HEK293 (cell line): Measurements from ENCODE around the gene CCL24.
"Not testable (repeated sequence)": the region's sequence is repeated elsewhere in the genome, so short reads cannot be mapped to it uniquely, and the experiment has no call there.

Experiments
- CTCF ChIA-PET: fragments of 350-600 bp; formaldehyde crosslinking; extraction: SDS; loops from one replicate; lab custom pipeline; 2021; ENCODE audit warnings: antibody characterized with exemption; lab: Yijun Ruan, JAX
- POLR2A ChIA-PET: fragments of 300-600 bp; formaldehyde crosslinking; extraction: SDS; loops from one replicate; lab custom pipeline; 2020; ENCODE audit warnings: antibody characterized with exemption, inconsistent platforms; lab: Yijun Ruan, JAX
- H3K27ac ChIP-seq: fragments of 200-500 bp; sonication (Bioruptor generic); 2 replicates; pipeline ENCODE4 v1.5.1; 2014; ENCODE audit warnings: low read depth, low read length, control low read depth, inconsistent platforms; ENCODE audit errors: extremely low read depth
- H3K36me3 ChIP-seq, 2 experiments: fragments of 200-500 bp in 1 of 2; sonication (Bioruptor generic) in 1 of 2; 1 replicate in 1 of 2; 2 replicates in 1 of 2; pipeline ENCODE4 v1.5.1; 2014 to 2017; ENCODE audit warnings: inconsistent platforms in 2 of 2, low read length in 2 of 2; ENCODE audit not compliant: control insufficient read depth in 2 of 2, insufficient read depth in 1 of 2
- H3K4me1 ChIP-seq: fragments of 200-500 bp; sonication (Bioruptor generic); 2 replicates; pipeline ENCODE4 v1.5.1; 2014; ENCODE audit warnings: mild to moderate bottlenecking, low read length, inconsistent platforms; ENCODE audit not compliant: control insufficient read depth, insufficient read depth
- H3K4me3 ChIP-seq: 2 replicates; pipeline ENCODE4 v1.5.1; 2011; ENCODE audit warnings: low read depth, mild to moderate bottlenecking, control low read depth, low read length, moderate library complexity
- H3K9me3 ChIP-seq: fragments of 200-500 bp; sonication (Bioruptor generic); 2 replicates; pipeline ENCODE4 v1.5.1; 2014; ENCODE audit warnings: low read depth, low read length, inconsistent platforms; ENCODE audit not compliant: control insufficient read depth, insufficient read depth
- GLIS1 ChIP-seq: fragments of 450-650 bp; formaldehyde crosslinking; IDR thresholded peaks from 2 replicates; pipeline ENCODE4 v1.5.1; 2016; ENCODE audit warnings: missing biosample characterization, missing genetic modification characterization
- GLIS2 ChIP-seq: fragments of 450-650 bp; formaldehyde crosslinking; IDR thresholded peaks from 2 replicates; pipeline ENCODE4 v1.5.1; 2016; ENCODE audit warnings: missing biosample characterization, missing genetic modification characterization
- HIC1 ChIP-seq: fragments of 450-650 bp; formaldehyde crosslinking; IDR thresholded peaks from 2 replicates; pipeline ENCODE4 v1.5.1; 2016; ENCODE audit warnings: missing biosample characterization, missing genetic modification characterization
- KLF1 ChIP-seq: fragments of 450-650 bp; formaldehyde crosslinking; IDR thresholded peaks from 2 replicates; pipeline ENCODE4 v1.5.1; 2016; ENCODE audit warnings: missing biosample characterization, missing genetic modification characterization
- KLF10 ChIP-seq: fragments of 450-650 bp; IDR thresholded peaks from 2 replicates; pipeline ENCODE4 v1.5.1; 2018; ENCODE audit warnings: missing biosample characterization, mild to moderate bottlenecking, missing genetic modification characterization
- MYNN ChIP-seq: fragments of 450-650 bp; formaldehyde crosslinking; IDR thresholded peaks from 2 replicates; pipeline ENCODE4 v1.5.1; 2016; ENCODE audit warnings: missing biosample characterization, missing genetic modification characterization, borderline replicate concordance
- OSR2 ChIP-seq: fragments of 450-650 bp; formaldehyde crosslinking; IDR thresholded peaks from 2 replicates; pipeline ENCODE4 v1.5.1; 2016; ENCODE audit warnings: missing biosample characterization, missing genetic modification characterization
- SCRT2 ChIP-seq: fragments of 450-650 bp; formaldehyde crosslinking; IDR thresholded peaks from 2 replicates; pipeline ENCODE4 v1.5.1; 2016; ENCODE audit warnings: missing biosample characterization, missing genetic modification characterization
- SP2 ChIP-seq: fragments of 450-650 bp; formaldehyde crosslinking; IDR thresholded peaks from 2 replicates; pipeline ENCODE4 v1.5.1; 2016; ENCODE audit warnings: missing biosample characterization, missing genetic modification characterization
- ZBTB17 ChIP-seq: fragments of 450-650 bp; formaldehyde crosslinking; IDR thresholded peaks from 2 replicates; pipeline ENCODE4 v1.5.1; 2016; ENCODE audit warnings: missing biosample characterization, missing genetic modification characterization
- ZNF155 ChIP-seq: fragments of 450-650 bp; formaldehyde crosslinking; IDR thresholded peaks from 2 replicates; pipeline ENCODE4 v1.5.1; 2016; ENCODE audit warnings: missing biosample characterization, missing genetic modification characterization
- ZNF23 ChIP-seq: fragments of 450-650 bp; formaldehyde crosslinking; IDR thresholded peaks from 2 replicates; pipeline ENCODE4 v1.5.1; 2016; ENCODE audit warnings: missing biosample characterization, missing genetic modification characterization, borderline replicate concordance
- ZNF266 ChIP-seq: fragments of 450-650 bp; formaldehyde crosslinking; IDR thresholded peaks from 2 replicates; pipeline ENCODE4 v1.5.1; 2016; ENCODE audit warnings: missing biosample characterization, missing genetic modification characterization, low read depth
- ZNF311 ChIP-seq: fragments of 450-650 bp; formaldehyde crosslinking; IDR thresholded peaks from 2 replicates; pipeline ENCODE4 v1.5.1; 2017; ENCODE audit warnings: missing biosample characterization, missing genetic modification characterization, borderline replicate concordance
- ZNF324 ChIP-seq: fragments of 450-650 bp; formaldehyde crosslinking; IDR thresholded peaks from 2 replicates; pipeline ENCODE4 v1.5.1; 2016; ENCODE audit warnings: missing biosample characterization, missing genetic modification characterization
- ZNF366 ChIP-seq: fragments of 450-650 bp; formaldehyde crosslinking; conservative IDR thresholded peaks from 2 replicates; pipeline ENCODE4 v1.5.1; 2016; ENCODE audit warnings: missing biosample characterization, missing genetic modification characterization
- ZNF416 ChIP-seq: fragments of 450-650 bp; formaldehyde crosslinking; IDR thresholded peaks from 2 replicates; pipeline ENCODE4 v1.5.1; 2016; ENCODE audit warnings: missing biosample characterization, missing genetic modification characterization
- ZNF501 ChIP-seq: fragments of 450-650 bp; formaldehyde crosslinking; IDR thresholded peaks from 2 replicates; pipeline ENCODE4 v1.5.1; 2016; ENCODE audit warnings: missing biosample characterization, missing genetic modification characterization
- ZNF513 ChIP-seq: fragments of 450-650 bp; IDR thresholded peaks from 2 replicates; pipeline ENCODE4 v1.5.1; 2018; ENCODE audit warnings: missing biosample characterization, missing genetic modification characterization
- ZNF610 ChIP-seq: fragments of 450-650 bp; formaldehyde crosslinking; IDR thresholded peaks from 2 replicates; pipeline ENCODE4 v1.5.1; 2016; ENCODE audit warnings: missing biosample characterization, missing genetic modification characterization, borderline replicate concordance
- ZNF660 ChIP-seq: fragments of 450-650 bp; IDR thresholded peaks from 2 replicates; pipeline ENCODE4 v1.5.1; 2018; ENCODE audit warnings: missing biosample characterization, mild to moderate bottlenecking, missing genetic modification characterization
- ZSCAN4 ChIP-seq: fragments of 450-650 bp; formaldehyde crosslinking; IDR thresholded peaks from 2 replicates; pipeline ENCODE4 v1.5.1; 2017; ENCODE audit warnings: missing biosample characterization, missing genetic modification characterization
- ZXDB ChIP-seq: fragments of 450-650 bp; formaldehyde crosslinking; IDR thresholded peaks from 2 replicates; pipeline ENCODE4 v1.5.1; 2016; ENCODE audit warnings: missing biosample characterization, missing genetic modification characterization

Gene CCL24

GRCh38 chr7:75830978-75831377, 17.4 kb upstream of the CCL24 start:
- no peak overlapping the region for H3K4me3 ChIP-seq
- CTCF ChIA-PET: interaction anchor here (1.0 kb wide), 1 partner anchor 115 kb away, joined by 5 read pairs; no protein-coding TSS in a partner anchor
- H3K36me3 ChIP-seq: no peaks in the 10 kb centered on the region
- H3K9me3 ChIP-seq: no peaks in the 10 kb centered on the region
- TF ChIP-seq ZSCAN4 (tag by site-specific recombination): no peak
- no peak for TF ChIP-seq ZNF501 (tag by site-specific recombination)
- TF ChIP-seq ZNF311: no peak
- no peak for TF ChIP-seq ZNF610 (tag by site-specific recombination)
- no peak for TF ChIP-seq ZNF324 (tag by site-specific recombination)
- no peak for TF ChIP-seq ZNF23 (tag by site-specific recombination)
- no peak for TF ChIP-seq HIC1 (tag by site-specific recombination)
- TF ChIP-seq ZBTB17: no peak
- no peak for TF ChIP-seq SP2 (tag by site-specific recombination)
- TF ChIP-seq ZNF416 (tag by site-specific recombination): no peak
- TF ChIP-seq GLIS2 (tag by site-specific recombination): no peak
- no peaks in the 10 kb centered on the region for H3K4me1 ChIP-seq
- H3K27ac ChIP-seq: no peak overlapping the region
- POLR2A ChIA-PET: no interaction called here

GRCh38 chr7:75829656-75830055, 16.1 kb upstream of the CCL24 start:
- H3K36me3 ChIP-seq, H3K27ac ChIP-seq, H3K9me3 ChIP-seq, POLR2A ChIA-PET, H3K4me1 ChIP-seq, H3K4me3 ChIP-seq, CTCF ChIA-PET: not testable (repeated sequence)
- TF ChIP-seq KLF1 (tag by site-specific recombination): 0 out of 2 replicates have a peak, but pooled peaks have one; percentile 19
- TF ChIP-seq GLIS1 (tag by site-specific recombination): 0 out of 2 replicates have a peak, but pooled peaks have one; percentile 31
- TF ChIP-seq OSR2: peak; percentile 67

GRCh38 chr7:75823198-75823910, 9.7 kb upstream of the CCL24 start:
- no peaks in the 10 kb centered on the region for H3K9me3 ChIP-seq
- H3K36me3 ChIP-seq: no peaks in the 10 kb centered on the region
- POLR2A ChIA-PET: no interaction called here
- CTCF ChIA-PET: no interaction called here
- H3K4me3 ChIP-seq: no peak overlapping the region
- H3K4me1 ChIP-seq: no peaks in the 10 kb centered on the region
- TF ChIP-seq ZXDB (tag by site-specific recombination) (no peak), SCRT2 (tag by site-specific recombination) (0 out of 2 replicates have a peak, but pooled peaks have one; percentile 28)
- H3K27ac ChIP-seq: no peak overlapping the region

GRCh38 chr7:75820688-75821087, 7.1 kb upstream of the CCL24 start:
- Histone ChIP-seq H3K36me3 (no peaks in the 10 kb centered on the region), H3K9me3 (no peaks in the 10 kb centered on the region), H3K4me1 (no peaks in the 10 kb centered on the region), H3K27ac (no peak overlapping the region), H3K4me3 (no peak overlapping the region)
- POLR2A ChIA-PET: no interaction called here
- CTCF ChIA-PET: no interaction called here
- TF ChIP-seq ZNF366 (tag by site-specific recombination) (peak; percentile 97), ZNF266 (tag by site-specific recombination) (no peak), ZNF155 (tag by site-specific recombination) (no peak), ZNF660 (tag by site-specific recombination) (no peak), MYNN (tag by site-specific recombination) (no peak), KLF10 (tag by site-specific recombination) (no peak), ZBTB17 (peak; percentile 80), ZNF513 (tag by site-specific recombination) (no peak)
